ENCODE data around the gene ACP4. TPM values are rescaled to one million over a fixed set of nuclear protein-coding genes. Genes with fewer than 3 reads are reported as not detected.

Gene ACP4
- total and polyA plus RNA-seq, 2 experiments from 2014 or later: not detected

DNA sequence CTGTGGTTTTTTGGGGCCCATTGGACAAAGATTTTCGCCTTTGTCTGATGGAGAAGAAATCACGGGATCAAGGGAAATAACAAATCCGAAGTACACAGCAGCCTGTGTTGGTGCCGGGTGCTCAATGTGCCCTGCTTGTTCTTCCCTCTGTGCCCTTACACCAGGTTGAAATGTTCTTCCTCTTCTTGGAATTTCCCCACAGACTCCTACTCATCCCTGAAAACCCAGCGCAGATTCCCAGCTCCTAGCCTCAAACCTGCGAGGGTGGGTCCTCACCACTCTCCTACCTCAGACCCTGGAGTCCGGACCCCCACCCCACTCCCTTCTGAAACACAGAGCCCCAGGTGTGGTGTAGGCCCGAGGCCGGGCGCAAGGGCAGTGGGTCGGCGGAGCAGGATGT lies 4.9 kb upstream of the ACP4 start:
- Histone ChIP-seq H3K4me2 (no peak overlapping the region), H3K9me2 (replicated peaks; ENCODE audit: insufficient read depth) (no peaks in the 10 kb centered on the region), H3K4me3 (no peak overlapping the region), H3K4me1 (ENCODE audit: insufficient read depth) (no peaks in the 10 kb centered on the region), H3K36me3 (replicated peaks; ENCODE audit: insufficient read depth, low read depth) (no peaks in the 10 kb centered on the region), H4K20me1 (ENCODE audit: insufficient read depth, poor library complexity, severe bottlenecking) (no peaks in the 10 kb centered on the region), H3K9me3 (ENCODE audit: low read depth) (no peaks in the 10 kb centered on the region), H3K79me2 (no peaks in the 10 kb centered on the region), H3K27me3 (peaks cover 16% of the 10 kb centered on the region), H3K27ac (no peak overlapping the region), H2AFZ (no peak overlapping the region)
- DNase-seq (ENCODE audit: low spot score): no peak
- whole genome bisulfite sequencing (ENCODE audit: low lambda C conversion rate, missing lambda C conversion rate): 86% methylated on average over 12 of the region's 12 CpGs
- TF ChIP-seq, protein P1, sequence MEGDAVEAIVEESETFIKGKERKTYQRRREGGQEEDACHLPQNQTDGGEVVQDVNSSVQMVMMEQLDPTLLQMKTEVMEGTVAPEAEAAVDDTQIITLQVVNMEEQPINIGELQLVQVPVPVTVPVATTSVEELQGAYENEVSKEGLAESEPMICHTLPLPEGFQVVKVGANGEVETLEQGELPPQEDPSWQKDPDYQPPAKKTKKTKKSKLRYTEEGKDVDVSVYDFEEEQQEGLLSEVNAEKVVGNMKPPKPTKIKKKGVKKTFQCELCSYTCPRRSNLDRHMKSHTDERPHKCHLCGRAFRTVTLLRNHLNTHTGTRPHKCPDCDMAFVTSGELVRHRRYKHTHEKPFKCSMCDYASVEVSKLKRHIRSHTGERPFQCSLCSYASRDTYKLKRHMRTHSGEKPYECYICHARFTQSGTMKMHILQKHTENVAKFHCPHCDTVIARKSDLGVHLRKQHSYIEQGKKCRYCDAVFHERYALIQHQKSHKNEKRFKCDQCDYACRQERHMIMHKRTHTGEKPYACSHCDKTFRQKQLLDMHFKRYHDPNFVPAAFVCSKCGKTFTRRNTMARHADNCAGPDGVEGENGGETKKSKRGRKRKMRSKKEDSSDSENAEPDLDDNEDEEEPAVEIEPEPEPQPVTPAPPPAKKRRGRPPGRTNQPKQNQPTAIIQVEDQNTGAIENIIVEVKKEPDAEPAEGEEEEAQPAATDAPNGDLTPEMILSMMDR (IDR thresholded peaks at IDR 0.05; ENCODE audit: poor library complexity): no peak
- TF ChIP-seq EZH2 (IDR thresholded peaks at IDR 0.05; ENCODE audit: borderline replicate concordance): no peak

DNA sequence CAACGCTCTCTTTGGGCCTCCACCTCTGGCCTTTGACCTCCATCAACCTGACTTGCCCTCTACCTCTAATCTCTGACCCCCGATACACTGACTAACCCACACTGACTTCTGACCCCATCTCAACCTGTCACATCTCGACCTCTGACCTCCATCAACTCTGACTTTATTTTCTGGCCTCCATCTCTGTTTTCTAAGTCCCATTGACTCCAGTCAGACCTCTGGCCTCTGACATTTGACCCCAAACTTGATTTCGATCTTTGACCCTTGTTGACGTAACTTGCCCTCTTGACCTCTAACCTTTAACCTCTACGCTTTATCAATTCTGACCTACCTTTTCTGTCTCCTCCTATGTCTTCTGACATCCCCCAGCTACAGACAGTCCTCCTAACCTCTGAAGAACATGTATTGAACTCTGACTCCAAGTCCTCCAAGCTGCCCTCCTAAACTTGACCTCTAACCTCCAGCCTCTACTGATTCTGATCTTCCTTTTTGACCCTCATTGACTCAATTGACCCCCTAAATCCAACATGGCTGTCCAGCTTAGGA lies 780 bp downstream of the ACP4 start:
- no peaks in the 10 kb centered on the region for H3K4me1 ChIP-seq (ENCODE audit: insufficient read depth)
- 98% methylated on average over 6 of the region's 6 CpGs for WGBS (ENCODE audit: low lambda C conversion rate, missing lambda C conversion rate)
- no peaks in the 10 kb centered on the region for H3K27me3 ChIP-seq
- no peaks in the 10 kb centered on the region for H3K9me2 ChIP-seq (replicated peaks; ENCODE audit: insufficient read depth)
- no peaks in the 10 kb centered on the region for H4K20me1 ChIP-seq (ENCODE audit: insufficient read depth, poor library complexity, severe bottlenecking)
- no peak for DNase-seq (ENCODE audit: low spot score)
- H3K27ac ChIP-seq: no peak overlapping the region
- H3K79me2 ChIP-seq: no peaks in the 10 kb centered on the region
- no peaks in the 10 kb centered on the region for H3K9me3 ChIP-seq (ENCODE audit: low read depth)
- no peak overlapping the region for H2AFZ ChIP-seq
- H3K4me3 ChIP-seq: no peak overlapping the region
- no peak for TF ChIP-seq EZH2phosphoT487 (IDR thresholded peaks at IDR 0.05; ENCODE audit: low read depth, severe bottlenecking, unreplicated experiment)
- TF ChIP-seq, protein P1 (IDR thresholded peaks at IDR 0.05; ENCODE audit: poor library complexity): no peak
- TF ChIP-seq EZH2 (IDR thresholded peaks at IDR 0.05; ENCODE audit: borderline replicate concordance): no peak
- H3K4me2 ChIP-seq: no peak overlapping the region
- no peaks in the 10 kb centered on the region for H3K36me3 ChIP-seq (replicated peaks; ENCODE audit: insufficient read depth, low read depth)

DNA sequence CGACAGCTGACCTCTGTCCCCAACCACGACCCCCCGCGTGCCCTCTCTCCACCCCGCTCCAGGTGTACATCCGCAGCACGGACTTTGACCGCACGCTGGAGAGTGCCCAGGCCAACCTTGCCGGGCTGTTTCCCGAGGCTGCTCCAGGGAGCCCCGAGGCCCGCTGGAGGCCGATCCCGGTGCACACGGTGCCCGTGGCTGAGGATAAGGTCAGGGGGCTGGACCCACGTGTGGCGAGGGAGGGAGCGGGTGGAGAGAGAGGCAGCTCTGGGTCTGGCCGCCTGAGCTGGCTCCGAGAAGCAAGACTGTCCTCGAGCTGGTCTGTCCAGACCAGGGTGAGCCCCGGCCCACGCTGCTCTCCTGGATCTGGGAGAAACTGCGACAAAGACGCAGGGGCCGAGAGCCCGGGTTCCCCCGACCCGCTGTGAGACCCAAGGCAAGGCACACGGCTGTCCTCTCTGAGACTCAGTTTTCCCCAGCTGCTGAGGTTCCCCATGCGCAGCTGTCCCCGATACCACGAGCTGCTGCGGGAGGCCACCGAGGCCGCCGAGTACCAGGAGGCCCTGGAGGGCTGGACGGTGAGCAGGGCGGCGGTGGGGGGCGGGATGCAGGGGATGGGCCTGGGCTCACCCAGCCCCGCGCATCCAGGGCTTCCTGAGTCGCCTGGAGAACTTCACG lies 1.5 kb downstream of the ACP4 start:
- Histone ChIP-seq H3K4me3 (no peak overlapping the region), H3K4me1 (ENCODE audit: insufficient read depth) (no peaks in the 10 kb centered on the region), H3K27ac (no peak overlapping the region), H2AFZ (no peak overlapping the region), H3K79me2 (no peaks in the 10 kb centered on the region), H3K9me3 (ENCODE audit: low read depth) (no peaks in the 10 kb centered on the region), H3K36me3 (replicated peaks; ENCODE audit: insufficient read depth, low read depth) (no peaks in the 10 kb centered on the region), H3K4me2 (no peak overlapping the region), H3K27me3 (no peaks in the 10 kb centered on the region), H4K20me1 (ENCODE audit: insufficient read depth, poor library complexity, severe bottlenecking) (no peaks in the 10 kb centered on the region), H3K9me2 (replicated peaks; ENCODE audit: insufficient read depth) (no peaks in the 10 kb centered on the region)
- DNase-seq (ENCODE audit: low spot score): no peak
- TF ChIP-seq EZH2 (IDR thresholded peaks at IDR 0.05; ENCODE audit: borderline replicate concordance): no peak
- TF ChIP-seq, protein P1 (IDR thresholded peaks at IDR 0.05; ENCODE audit: poor library complexity): no peak
- TF ChIP-seq EZH2phosphoT487 (IDR thresholded peaks at IDR 0.05; ENCODE audit: low read depth, severe bottlenecking, unreplicated experiment): no peak
- WGBS (ENCODE audit: low lambda C conversion rate, missing lambda C conversion rate): 88% methylated on average over 40 of the region's 47 CpGs

All from hepatocyte (in vitro differentiated cells).